Mesendoderm (in vitro differentiated cells): ENCODE measurements around the gene PCDHGB5.

Experiments used
- DNase-seq: peaks from one replicate; pipeline ENCODE4 v3.0.0; 2013
- H2AK5ac ChIP-seq: 2 replicates; pipeline ENCODE4 v1.6.1; 2013; ENCODE audit warnings: low read length, inconsistent platforms
- H2BK120ac ChIP-seq: 2 replicates; pipeline ENCODE4 v1.6.1; 2013; ENCODE audit warnings: low read depth, mild to moderate bottlenecking, low read length, moderate library complexity, mixed read lengths
- H2BK15ac ChIP-seq: replicated peaks from 2 replicates; pipeline ENCODE4 v1.6.1; 2013; ENCODE audit warnings: low read depth, mild to moderate bottlenecking, moderate library complexity
- H2BK5ac ChIP-seq: 2 replicates; pipeline ENCODE4 v1.6.1; 2013; ENCODE audit warnings: low read length, inconsistent platforms
- H3K18ac ChIP-seq: 2 replicates; pipeline ENCODE4 v1.6.1; 2013; ENCODE audit warnings: mild to moderate bottlenecking, low read length, mixed read lengths
- H3K23ac ChIP-seq: one replicate; pipeline ENCODE4 v1.6.1; 2013; ENCODE audit warnings: low read length
- H3K27ac ChIP-seq: 2 replicates; pipeline ENCODE4 v1.5.1; 2013; ENCODE audit warnings: low read depth, mild to moderate bottlenecking, inconsistent platforms, low read length, moderate library complexity
- H3K27me3 ChIP-seq: 2 replicates; pipeline ENCODE4 v1.6.1; 2013; ENCODE audit warnings: low read length, control low read depth, mild to moderate bottlenecking, inconsistent platforms; ENCODE audit not compliant: insufficient read depth, poor library complexity
- H3K36me3 ChIP-seq: 2 replicates; pipeline ENCODE4 v1.6.1; 2013; ENCODE audit warnings: low read length, inconsistent platforms; ENCODE audit not compliant: control insufficient read depth, insufficient read depth
- H3K4ac ChIP-seq: one replicate; pipeline ENCODE4 v1.6.1; 2013; ENCODE audit warnings: low read depth, mild to moderate bottlenecking, low read length, moderate library complexity
- H3K4me1 ChIP-seq: 2 replicates; pipeline ENCODE4 v1.6.1; 2013; ENCODE audit warnings: low read depth, low read length, inconsistent platforms; ENCODE audit not compliant: control insufficient read depth
- H3K4me2 ChIP-seq: 2 replicates; pipeline ENCODE4 v1.6.1; 2013; ENCODE audit warnings: low read length
- H3K4me3 ChIP-seq: 2 replicates; pipeline ENCODE4 v1.5.1; 2013; ENCODE audit warnings: mild to moderate bottlenecking, low read length
- H3K56ac ChIP-seq: one replicate; pipeline ENCODE4 v1.6.1; 2013; ENCODE audit warnings: low read length
- H3K79me1 ChIP-seq: 2 replicates; pipeline ENCODE4 v1.6.1; 2013; ENCODE audit warnings: low read length, inconsistent platforms
- H3K79me2 ChIP-seq: 2 replicates; pipeline ENCODE4 v1.6.1; 2013; ENCODE audit warnings: mild to moderate bottlenecking, low read length; ENCODE audit not compliant: control insufficient read depth, insufficient read depth
- H3K9ac ChIP-seq: 2 replicates; pipeline ENCODE4 v1.6.1; 2013; ENCODE audit warnings: low read length, inconsistent platforms
- H4K5ac ChIP-seq: one replicate; pipeline ENCODE4 v1.6.1; 2013; ENCODE audit warnings: low read length
- H4K8ac ChIP-seq: one replicate; pipeline ENCODE4 v1.6.1; 2013; ENCODE audit warnings: low read depth, mild to moderate bottlenecking, control low read depth, low read length, moderate library complexity
- WGBS: extraction: QIAGEN DNeasy Blood & Tissue Kit; methylation state at CpG from one replicate; pipeline ENCODE4 v1.1.7; 2013; ENCODE audit warnings: low lambda C conversion rate, missing lambda C conversion rate; ENCODE audit not compliant: insufficient coverage; ENCODE audit errors: extremely low coverage; 5-methylcytosine and 5-hydroxymethylcytosine counted together

PCDHGB5 gene

GRCh38 chr5:141420855-141421488, 23.2 kb downstream of the PCDHGB5 start, which contains the start of gene PCDHGA11:
Gene PCDHGA11 (plus strand): TSS chr5:141421051. CDS start chr5:141421228, 177 bp downstream.
- no peaks in the 10 kb centered on the region for H3K27me3 ChIP-seq
- DNase-seq: peak; percentile 73
- no peak within 1 kb of the TSS for H3K4me3 ChIP-seq
- H3K56ac ChIP-seq: no peak within 1 kb of the TSS
- no peaks in the 10 kb centered on the region for H3K79me2 ChIP-seq
- no peaks in the 10 kb centered on the region for H3K79me1 ChIP-seq
- no peak within 1 kb of the TSS for H3K4ac ChIP-seq
- H3K18ac ChIP-seq: no peak within 1 kb of the TSS
- no peak within 1 kb of the TSS for H2BK120ac ChIP-seq
- H3K23ac ChIP-seq: no peak within 1 kb of the TSS
- H4K5ac ChIP-seq: no peak within 1 kb of the TSS
- H2AK5ac ChIP-seq: no peak within 1 kb of the TSS
- H2BK5ac ChIP-seq: no peak within 1 kb of the TSS
- H3K4me2 ChIP-seq: no peak within 1 kb of the TSS
- H3K4me1 ChIP-seq: no peaks in the 10 kb centered on the region
- H3K27ac ChIP-seq: no peak within 1 kb of the TSS
- no peak within 1 kb of the TSS for H2BK15ac ChIP-seq
- WGBS: no CpG with 5 or more reads among the region's 42 CpGs
- H3K9ac ChIP-seq: no peak within 1 kb of the TSS
- no peaks in the 10 kb centered on the region for H3K36me3 ChIP-seq
- H4K8ac ChIP-seq: no peak within 1 kb of the TSS

- Histone ChIP-seq H3K4me3 (no peak overlapping the region), H3K79me1 (no peaks in the 10 kb centered on the region), H3K4me1 (no peaks in the 10 kb centered on the region), H4K8ac (no peak overlapping the region), H3K36me3 (no peaks in the 10 kb centered on the region), H3K9ac (no peak overlapping the region), H3K27ac (no peak overlapping the region), H2AK5ac (no peak overlapping the region), H2BK120ac (no peak overlapping the region), H3K79me2 (no peaks in the 10 kb centered on the region), H3K4ac (no peak overlapping the region), H4K5ac (no peak overlapping the region), H3K4me2 (no peak overlapping the region), H3K27me3 (no peaks in the 10 kb centered on the region), H3K23ac (no peak overlapping the region), H3K18ac (no peak overlapping the region), H3K56ac (no peak overlapping the region), H2BK5ac (no peak overlapping the region), H2BK15ac (no peak overlapping the region)
- no peak for DNase-seq
- WGBS: no CpG with 5 or more reads among the region's 13 CpGs
Measured at GRCh38 chr5:141421489-141421855, 23.7 kb downstream of the PCDHGB5 start.

- Histone ChIP-seq H3K4me3 (no peak overlapping the region), H2BK5ac (no peak overlapping the region), H3K27ac (no peak overlapping the region), H3K27me3 (no peaks in the 10 kb centered on the region), H3K56ac (no peak overlapping the region), H3K79me2 (no peaks in the 10 kb centered on the region), H4K5ac (no peak overlapping the region), H3K4me2 (no peak overlapping the region), H2BK120ac (no peak overlapping the region), H2AK5ac (no peak overlapping the region), H3K79me1 (no peaks in the 10 kb centered on the region), H3K18ac (no peak overlapping the region), H3K36me3 (no peaks in the 10 kb centered on the region), H3K4me1 (no peaks in the 10 kb centered on the region), H3K23ac (no peak overlapping the region), H4K8ac (no peak overlapping the region), H3K9ac (no peak overlapping the region), H3K4ac (no peak overlapping the region), H2BK15ac (no peak overlapping the region)
- WGBS: no CpG with 5 or more reads among the region's 42 CpGs
- DNase-seq: no peak
Measured at GRCh38 chr5:141422742-141423291, 25.1 kb downstream of the PCDHGB5 start.

- H2AK5ac ChIP-seq: no peak overlapping the region
- no peak overlapping the region for H3K4me2 ChIP-seq
- H3K27me3 ChIP-seq: no peaks in the 10 kb centered on the region
- no CpG with 5 or more reads among the region's 53 CpGs for WGBS
- H2BK5ac ChIP-seq: no peak overlapping the region
- no peak for DNase-seq
- no peaks in the 10 kb centered on the region for H3K36me3 ChIP-seq
- no peak overlapping the region for H3K56ac ChIP-seq
- no peak overlapping the region for H3K4ac ChIP-seq
- H3K79me1 ChIP-seq: no peaks in the 10 kb centered on the region
- H4K5ac ChIP-seq: no peak overlapping the region
- no peak overlapping the region for H2BK15ac ChIP-seq
- H4K8ac ChIP-seq: no peak overlapping the region
- H2BK120ac ChIP-seq: no peak overlapping the region
- no peaks in the 10 kb centered on the region for H3K79me2 ChIP-seq
- no peak overlapping the region for H3K18ac ChIP-seq
- no peaks in the 10 kb centered on the region for H3K4me1 ChIP-seq
- no peak overlapping the region for H3K23ac ChIP-seq
- no peak overlapping the region for H3K9ac ChIP-seq
- no peak overlapping the region for H3K4me3 ChIP-seq
- no peak overlapping the region for H3K27ac ChIP-seq
Measured at GRCh38 chr5:141427783-141428426, 30.2 kb downstream of the PCDHGB5 start.

- WGBS: no CpG with 5 or more reads among the region's 33 CpGs
- no peak within 1 kb of the TSS for H3K18ac ChIP-seq
- no peak within 1 kb of the TSS for H3K4me3 ChIP-seq
- no peak within 1 kb of the TSS for H2BK15ac ChIP-seq
- no peak within 1 kb of the TSS for H2AK5ac ChIP-seq
- no peak within 1 kb of the TSS for H3K56ac ChIP-seq
- H4K8ac ChIP-seq: no peak within 1 kb of the TSS
- H2BK120ac ChIP-seq: no peak within 1 kb of the TSS
- DNase-seq: no peak
- no peak within 1 kb of the TSS for H2BK5ac ChIP-seq
- H3K23ac ChIP-seq: no peak within 1 kb of the TSS
- H3K79me2 ChIP-seq: no peaks in the 10 kb centered on the region
- no peaks in the 10 kb centered on the region for H3K79me1 ChIP-seq
- H3K4me1 ChIP-seq: no peaks in the 10 kb centered on the region
- H3K4me2 ChIP-seq: no peak within 1 kb of the TSS
- H4K5ac ChIP-seq: no peak within 1 kb of the TSS
- H3K4ac ChIP-seq: no peak within 1 kb of the TSS
- H3K27ac ChIP-seq: no peak within 1 kb of the TSS
- no peaks in the 10 kb centered on the region for H3K36me3 ChIP-seq
- no peak within 1 kb of the TSS for H3K9ac ChIP-seq
- no peaks in the 10 kb centered on the region for H3K27me3 ChIP-seq
Measured at GRCh38 chr5:141430332-141431113, 32.8 kb downstream of the PCDHGB5 start, which contains the start of gene PCDHGA12. Gene PCDHGA12 (plus strand): TSS chr5:141430507. CDS start chr5:141430760, 253 bp downstream.
